Measurements from ENCODE around the gene CDHR2. TPM values are rescaled to one million over a fixed set of nuclear protein-coding genes. Genes with fewer than 3 reads are reported as not detected.
A peak's percentile ranks its signal among the peaks of the same experiment; 100 is the strongest.

The CDHR2 gene
- total RNA-seq, 2 experiments from 2014 or later: 0.19 to 0.35 TPM

DNA sequence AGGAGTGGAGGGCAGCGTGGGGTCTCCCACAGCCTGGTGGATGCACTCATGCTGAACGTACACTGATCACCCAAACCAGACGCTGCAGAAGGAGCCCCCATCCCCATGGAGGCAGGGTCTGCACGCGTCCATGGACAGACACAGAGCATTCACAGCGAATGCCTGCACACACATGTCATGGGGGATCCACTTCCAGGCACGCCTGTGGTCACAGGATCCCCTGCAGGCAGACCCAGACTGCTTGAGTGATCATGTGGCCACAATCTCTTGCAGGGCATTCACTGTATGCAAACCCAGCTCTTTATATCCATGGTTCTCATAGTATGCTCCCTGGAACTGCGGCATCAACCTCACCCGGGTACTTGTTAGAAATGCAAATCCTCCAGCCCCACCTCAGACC lies 75.8 kb downstream of the CDHR2 start:
- no peak for DNase-seq
- Mint-ChIP-seq H3K4me3 (no peak overlapping the region), H3K36me3 (ENCODE audit: low read depth) (no peaks in the 10 kb centered on the region), H3K9me3 (no peaks in the 10 kb centered on the region), H3K27me3 (ENCODE audit: low read depth) (peaks cover 45% of the 10 kb centered on the region), H3K27ac (no peak overlapping the region), H3K4me1 (ENCODE audit: low read depth) (peaks cover 13% of the 10 kb centered on the region)
- CTCF ChIA-PET: interaction anchor here (1.6 kb wide), 1 partner anchor 36 kb away, joined by 5 read pairs; no protein-coding TSS in a partner anchor
- intact Hi-C loops (cut with micrococcal nuclease): no loop called here

DNA sequence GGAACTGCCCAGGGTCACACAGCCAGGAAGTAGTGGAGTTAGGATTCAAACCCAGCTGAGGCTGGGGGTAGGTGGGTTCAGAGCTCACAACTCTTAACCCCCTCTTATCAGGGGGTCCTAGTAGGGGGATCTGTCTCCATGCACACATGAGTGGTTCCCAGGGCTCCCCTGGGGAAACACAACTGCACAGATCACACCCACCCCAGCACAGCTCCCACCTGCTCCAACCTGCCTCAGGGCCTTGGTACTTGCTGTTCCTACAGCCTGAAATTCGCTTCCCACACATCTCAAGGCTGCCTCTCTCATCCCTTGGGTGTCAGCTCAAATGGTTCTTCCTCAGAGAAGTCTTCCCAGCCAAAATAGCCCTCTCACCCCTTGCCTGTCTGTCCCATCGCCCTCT lies 76.4 kb downstream of the CDHR2 start:
- peaks cover 8% of the 10 kb centered on the region for H3K4me1 Mint-ChIP-seq (ENCODE audit: low read depth)
- intact Hi-C loops (cut with micrococcal nuclease): no loop called here
- H3K27ac Mint-ChIP-seq: no peak overlapping the region
- peaks cover 40% of the 10 kb centered on the region for H3K27me3 Mint-ChIP-seq (ENCODE audit: low read depth)
- CTCF ChIA-PET: interaction anchor here (0.6 to 1.6 kb wide), 2 partner anchors 35 to 116 kb away, joined by 3 to 5 read pairs; no protein-coding TSS in a partner anchor
- DNase-seq: no peak
- no peaks in the 10 kb centered on the region for H3K36me3 Mint-ChIP-seq (ENCODE audit: low read depth)
- H3K4me3 Mint-ChIP-seq: no peak overlapping the region
- no peaks in the 10 kb centered on the region for H3K9me3 Mint-ChIP-seq

DNA sequence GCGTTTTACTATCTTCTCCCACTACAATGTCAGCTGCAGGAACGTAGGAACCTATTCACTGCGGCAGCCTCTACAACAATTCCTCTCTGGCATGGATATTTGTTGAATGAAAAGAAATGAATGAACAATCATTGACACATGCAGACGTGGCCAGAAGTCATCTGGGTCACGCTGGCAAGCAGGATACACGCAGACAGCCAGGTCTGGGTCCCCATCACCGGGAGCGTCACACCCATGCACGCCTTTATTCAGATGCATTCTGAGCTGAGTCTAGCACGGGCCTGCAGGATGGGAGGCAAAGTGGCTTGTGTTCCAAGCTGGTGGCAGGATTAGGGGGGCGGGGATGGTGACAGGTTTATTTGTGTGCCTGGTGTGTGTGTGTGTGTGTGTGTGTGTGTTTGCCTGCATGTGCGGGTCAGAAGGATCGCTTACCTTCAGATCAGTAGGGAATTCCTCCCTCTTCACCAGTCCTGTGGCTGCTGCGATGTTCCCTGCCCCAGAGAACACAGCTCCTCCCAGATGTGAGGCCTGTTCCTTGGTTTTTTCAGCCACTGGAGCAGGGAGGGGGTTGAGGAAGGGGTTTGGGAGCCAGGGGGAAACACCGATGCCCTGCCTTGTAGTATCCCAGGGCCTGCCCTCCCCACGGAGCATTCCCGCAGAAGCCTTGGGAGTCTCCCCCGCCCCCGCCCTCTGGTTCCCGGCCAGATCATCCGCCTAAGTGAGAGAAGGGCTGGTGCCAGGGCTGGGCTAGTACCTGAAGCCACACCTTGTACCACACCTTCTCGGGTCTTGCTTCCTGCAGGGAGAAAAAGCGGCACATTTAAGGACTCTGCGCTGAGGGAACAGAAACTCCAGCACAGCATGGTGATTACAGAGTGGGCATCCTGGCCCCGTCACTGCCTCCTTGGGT lies 77.1 kb downstream of the CDHR2 start:
- H3K36me3 Mint-ChIP-seq (ENCODE audit: low read depth): no peaks in the 10 kb centered on the region
- intact Hi-C loops (cut with micrococcal nuclease): no loop called here
- CTCF ChIA-PET: interaction anchor here (0.6 to 1.6 kb wide), 2 partner anchors 34 to 117 kb away, joined by 3 to 5 read pairs; no protein-coding TSS in a partner anchor

DNA sequence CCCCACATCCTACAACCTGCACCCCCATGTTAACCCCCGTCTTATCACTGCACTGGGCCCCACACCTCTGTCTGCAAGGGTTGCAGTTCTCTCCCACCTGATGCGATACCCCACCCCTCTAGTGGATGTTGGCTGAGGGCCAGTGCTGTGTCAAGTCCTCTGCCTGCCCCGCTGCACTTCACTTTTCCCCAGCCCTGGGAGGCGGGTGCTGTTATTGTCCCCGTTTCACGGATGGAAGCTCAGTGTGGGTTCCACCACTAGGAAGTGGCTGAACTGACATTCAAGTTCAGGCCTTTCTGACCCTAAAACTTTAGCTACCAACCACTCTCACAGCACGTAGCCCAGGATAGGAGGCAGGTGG lies 77.7 kb downstream of the CDHR2 start:
- no peak for DNase-seq
- Mint-ChIP-seq H3K27ac (no peak overlapping the region), H3K36me3 (ENCODE audit: low read depth) (no peaks in the 10 kb centered on the region), H3K4me3 (no peak overlapping the region), H3K9me3 (no peaks in the 10 kb centered on the region), H3K27me3 (ENCODE audit: low read depth) (peaks cover 49% of the 10 kb centered on the region), H3K4me1 (ENCODE audit: low read depth) (peaks cover 12% of the 10 kb centered on the region)
- CTCF ChIA-PET: interaction anchor here (0.7 kb wide), 1 partner anchor 96 kb away, joined by 3 read pairs; no protein-coding TSS in a partner anchor
- intact Hi-C loops (cut with micrococcal nuclease): no loop called here

More for the DNA sequence above, 77.1 kb downstream of the CDHR2 start:
- H3K27me3 Mint-ChIP-seq (ENCODE audit: low read depth): peaks cover 45% of the 10 kb centered on the region
- no peaks in the 10 kb centered on the region for H3K9me3 Mint-ChIP-seq
- H3K4me3 Mint-ChIP-seq: no peak overlapping the region
- DNase-seq: no peak
- no peak overlapping the region for H3K27ac Mint-ChIP-seq
- H3K4me1 Mint-ChIP-seq (ENCODE audit: low read depth): peaks cover 12% of the 10 kb centered on the region

DNA sequence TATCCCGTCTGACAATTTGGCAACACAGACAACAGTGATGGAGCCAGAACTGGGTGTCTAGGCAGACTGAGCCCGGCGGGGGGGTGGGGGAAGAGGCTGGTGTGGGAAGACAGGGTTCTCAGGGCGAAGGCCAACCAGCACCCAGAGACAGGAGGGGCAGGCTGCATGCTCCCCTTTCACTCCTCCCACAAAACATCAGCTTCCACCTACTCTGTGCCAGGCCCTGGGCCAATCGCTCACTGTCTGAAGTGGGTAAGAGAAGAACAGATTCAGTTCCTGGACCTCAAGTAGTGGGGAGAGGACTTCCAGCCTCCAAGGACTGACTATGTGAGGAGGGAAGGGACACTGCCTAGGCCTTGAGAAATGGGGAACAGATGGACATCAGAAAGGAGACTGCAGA lies 78.4 kb downstream of the CDHR2 start:
- H3K4me1 Mint-ChIP-seq (ENCODE audit: low read depth): peaks cover 12% of the 10 kb centered on the region
- H3K9me3 Mint-ChIP-seq: no peaks in the 10 kb centered on the region
- no peak overlapping the region for H3K27ac Mint-ChIP-seq
- intact Hi-C loops (cut with micrococcal nuclease): no loop called here
- DNase-seq: no peak
- H3K27me3 Mint-ChIP-seq (ENCODE audit: low read depth): peaks cover 51% of the 10 kb centered on the region
- H3K36me3 Mint-ChIP-seq (ENCODE audit: low read depth): no peaks in the 10 kb centered on the region
- CTCF ChIA-PET: interaction anchor here (0.7 kb wide), 1 partner anchor 97 kb away, joined by 3 read pairs; no protein-coding TSS in a partner anchor
- no peak overlapping the region for H3K4me3 Mint-ChIP-seq

DNA sequence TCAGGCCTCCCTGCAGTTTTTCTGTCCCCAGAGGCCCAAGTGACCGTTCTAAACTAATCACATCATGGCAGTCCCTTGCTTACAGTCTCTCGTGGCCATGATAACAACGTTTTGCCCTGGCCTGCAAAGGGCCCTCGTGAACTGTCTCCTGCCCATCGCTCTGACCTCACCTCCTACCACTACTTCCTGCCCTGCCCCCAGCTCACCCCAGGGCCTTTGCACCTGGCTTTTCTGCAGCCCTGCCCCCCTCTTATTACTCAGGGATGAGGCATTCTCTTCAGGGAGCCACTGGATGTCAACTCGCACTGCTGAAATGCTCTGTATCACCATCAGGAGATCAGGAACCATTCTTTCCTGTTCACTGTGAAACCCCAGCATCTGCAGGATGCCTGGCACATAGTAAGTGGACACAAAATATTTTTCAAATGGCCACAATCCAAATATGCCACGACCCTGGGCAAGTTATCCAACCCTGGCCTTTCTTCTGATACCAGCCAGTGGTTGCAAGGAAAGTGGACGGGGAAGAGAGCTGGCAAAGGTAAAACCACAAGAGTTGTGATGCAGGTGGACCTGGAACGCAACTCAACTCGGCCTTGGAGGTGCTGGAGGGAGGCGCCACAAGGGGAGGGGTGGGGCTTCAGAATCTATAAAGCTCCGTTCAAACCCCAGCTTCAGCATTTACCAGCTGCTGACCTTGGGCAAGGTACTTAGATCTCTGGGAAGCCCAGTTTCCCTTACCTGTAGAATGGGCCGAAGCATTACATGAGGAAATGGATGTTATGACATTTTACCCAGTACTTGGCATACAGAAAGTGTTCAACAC lies 79.5 kb downstream of the CDHR2 start:
- intact Hi-C loops (cut with micrococcal nuclease): no loop called here
- CTCF ChIA-PET: interaction anchor here (1.2 kb wide), 1 partner anchor 59 kb away, joined by 3 read pairs; no protein-coding TSS in a partner anchor
- Mint-ChIP-seq H3K27me3 (ENCODE audit: low read depth) (peaks cover 54% of the 10 kb centered on the region), H3K4me3 (no peak overlapping the region), H3K36me3 (ENCODE audit: low read depth) (no peaks in the 10 kb centered on the region), H3K27ac (no peak overlapping the region), H3K9me3 (no peaks in the 10 kb centered on the region), H3K4me1 (ENCODE audit: low read depth) (peaks cover 12% of the 10 kb centered on the region)
- no peak for DNase-seq

DNA sequence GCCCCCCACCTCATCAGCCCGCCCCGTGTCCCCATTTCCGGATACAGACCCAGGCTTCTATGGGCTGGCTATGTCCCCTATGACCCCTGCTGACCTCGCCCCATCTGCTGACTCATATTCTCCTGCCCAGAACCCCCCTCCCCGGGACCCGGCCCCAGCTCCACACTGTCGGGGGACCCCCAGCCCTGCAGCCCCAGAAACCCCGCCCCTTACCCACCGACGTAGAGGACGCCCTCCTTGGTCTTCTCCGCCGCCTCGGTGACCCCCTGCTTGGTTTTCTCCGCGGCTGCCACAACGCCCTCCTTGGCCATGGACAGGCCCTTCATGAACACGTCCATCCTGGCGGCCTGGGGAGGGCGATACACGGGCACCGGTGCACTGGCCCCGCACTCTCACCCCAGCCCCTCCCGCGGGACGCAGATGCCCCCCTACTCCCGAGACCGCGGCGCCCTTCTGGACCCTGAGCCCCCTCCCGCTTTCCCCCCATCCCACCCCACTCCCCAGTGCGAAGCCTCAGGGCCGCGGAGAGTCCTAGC lies 80.2 kb downstream of the CDHR2 start:
- CTCF ChIA-PET: interaction anchor here (1.2 to 1.7 kb wide), 2 partner anchors 56 to 59 kb away, joined by 3 to 4 read pairs; no protein-coding TSS in a partner anchor
- peaks cover 12% of the 10 kb centered on the region for H3K4me1 Mint-ChIP-seq (ENCODE audit: low read depth)
- no peaks in the 10 kb centered on the region for H3K9me3 Mint-ChIP-seq
- DNase-seq: no peak
- H3K36me3 Mint-ChIP-seq (ENCODE audit: low read depth): no peaks in the 10 kb centered on the region
- H3K4me3 Mint-ChIP-seq: no peak overlapping the region
- intact Hi-C loops (cut with micrococcal nuclease): no loop called here
- no peak overlapping the region for H3K27ac Mint-ChIP-seq
- peaks cover 61% of the 10 kb centered on the region for H3K27me3 Mint-ChIP-seq (ENCODE audit: low read depth)

DNA sequence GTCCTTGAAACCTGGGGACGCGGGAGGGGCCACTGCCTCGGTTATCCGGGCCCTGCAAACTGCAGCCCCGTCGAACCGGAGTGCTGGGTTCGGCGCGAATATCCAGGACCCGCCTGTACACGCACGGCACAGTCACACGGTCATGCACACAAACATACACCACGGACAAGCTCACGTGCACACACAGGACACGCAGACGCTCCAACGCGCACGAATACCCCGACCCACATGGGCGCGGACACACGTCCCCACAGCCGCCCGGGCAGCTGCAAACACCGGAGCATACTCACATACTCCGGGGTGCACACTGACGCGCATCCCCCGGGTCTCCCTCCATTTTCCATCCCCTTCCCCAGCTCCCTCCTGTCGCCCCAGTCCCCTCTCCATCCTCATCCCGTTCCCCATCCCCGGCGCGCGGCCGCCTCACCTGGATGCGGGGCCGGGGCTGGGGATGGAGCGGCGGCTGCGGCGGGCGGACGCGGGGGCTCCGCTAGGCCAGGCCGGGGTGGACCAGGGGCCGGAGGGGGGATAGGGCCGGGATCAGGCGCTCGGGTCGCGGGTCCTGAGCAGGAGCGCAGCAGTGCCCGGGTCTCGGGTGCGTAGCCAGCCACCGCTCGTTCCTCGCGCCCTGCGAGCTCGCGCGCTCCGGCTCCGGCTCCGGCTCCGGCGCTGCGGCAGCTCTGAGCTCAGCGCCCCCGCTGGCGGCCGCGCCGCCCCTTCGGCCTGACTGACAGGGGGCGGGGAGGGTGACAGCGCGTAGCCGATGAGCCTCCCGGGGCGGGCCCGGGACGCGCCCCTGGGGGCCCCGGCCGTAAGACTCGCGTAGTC lies 80.9 kb downstream of the CDHR2 start, which contains the start of the genes EIF4E1B and SNCB:
Gene EIF4E1B, plus strand, starts transcription at position 823 of the 828 bp plus-strand sequence. CDS start 12,113 bp downstream, outside the sequence.
Gene SNCB, minus strand, starts transcription at position 682 of the 828 bp plus-strand sequence. CDS start 880 bp downstream, outside the sequence.
- intact Hi-C loops (cut with micrococcal nuclease): no loop called here
- Mint-ChIP-seq H3K9me3 (no peaks in the 10 kb centered on the region), H3K4me3 (peak within 1 kb of the TSS; percentile 46), H3K4me1 (ENCODE audit: low read depth) (peaks cover 12% of the 10 kb centered on the region), H3K27me3 (ENCODE audit: low read depth) (peaks cover 65% of the 10 kb centered on the region), H3K36me3 (ENCODE audit: low read depth) (no peaks in the 10 kb centered on the region), H3K27ac (no peak within 1 kb of the TSS)
- DNase-seq: peak; percentile 59
- CTCF ChIA-PET: interaction anchor here (0.9 to 2.2 kb wide), 5 partner anchors 31 to 60 kb away, joined by 3 to 14 read pairs (median 4); no protein-coding TSS in a partner anchor

DNA sequence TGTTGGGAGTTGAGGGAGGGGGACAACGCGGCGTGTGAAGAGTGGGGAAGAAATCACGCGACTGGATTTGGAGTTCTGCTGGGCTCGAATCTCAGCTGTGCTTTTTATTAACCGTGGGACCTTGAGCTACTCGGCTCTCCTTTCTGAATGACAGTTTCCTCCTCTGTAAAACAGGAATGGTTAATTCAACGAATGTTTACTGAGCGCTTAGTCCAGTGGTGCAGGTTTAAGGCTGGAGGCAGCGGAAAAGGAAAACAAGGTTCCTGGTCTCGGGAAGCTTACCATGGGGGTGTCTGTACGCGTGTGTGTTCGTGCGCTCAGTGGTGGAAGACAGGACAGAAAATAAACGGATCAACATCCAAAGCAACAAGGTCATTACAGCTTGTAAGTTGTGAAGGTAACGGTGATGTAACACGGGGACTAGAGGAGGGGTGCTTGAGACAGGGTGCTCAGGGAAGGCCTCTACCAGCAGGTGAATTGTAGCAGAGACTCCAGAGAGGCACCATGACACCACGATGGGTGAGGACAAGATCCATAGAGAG lies 81.6 kb downstream of the CDHR2 start:
- intact Hi-C loops (cut with micrococcal nuclease): no loop called here
- CTCF ChIA-PET: interaction anchor here (0.6 to 2.2 kb wide), 5 partner anchors 16 to 57 kb away, joined by 3 to 14 read pairs (median 4); no protein-coding TSS in a partner anchor
- Mint-ChIP-seq H3K27me3 (ENCODE audit: low read depth) (peaks cover 67% of the 10 kb centered on the region), H3K36me3 (ENCODE audit: low read depth) (no peaks in the 10 kb centered on the region), H3K4me3 (peak overlapping the region; percentile 46), H3K27ac (no peak overlapping the region), H3K4me1 (ENCODE audit: low read depth) (peaks cover 12% of the 10 kb centered on the region), H3K9me3 (no peaks in the 10 kb centered on the region)
- no peak for DNase-seq

DNA sequence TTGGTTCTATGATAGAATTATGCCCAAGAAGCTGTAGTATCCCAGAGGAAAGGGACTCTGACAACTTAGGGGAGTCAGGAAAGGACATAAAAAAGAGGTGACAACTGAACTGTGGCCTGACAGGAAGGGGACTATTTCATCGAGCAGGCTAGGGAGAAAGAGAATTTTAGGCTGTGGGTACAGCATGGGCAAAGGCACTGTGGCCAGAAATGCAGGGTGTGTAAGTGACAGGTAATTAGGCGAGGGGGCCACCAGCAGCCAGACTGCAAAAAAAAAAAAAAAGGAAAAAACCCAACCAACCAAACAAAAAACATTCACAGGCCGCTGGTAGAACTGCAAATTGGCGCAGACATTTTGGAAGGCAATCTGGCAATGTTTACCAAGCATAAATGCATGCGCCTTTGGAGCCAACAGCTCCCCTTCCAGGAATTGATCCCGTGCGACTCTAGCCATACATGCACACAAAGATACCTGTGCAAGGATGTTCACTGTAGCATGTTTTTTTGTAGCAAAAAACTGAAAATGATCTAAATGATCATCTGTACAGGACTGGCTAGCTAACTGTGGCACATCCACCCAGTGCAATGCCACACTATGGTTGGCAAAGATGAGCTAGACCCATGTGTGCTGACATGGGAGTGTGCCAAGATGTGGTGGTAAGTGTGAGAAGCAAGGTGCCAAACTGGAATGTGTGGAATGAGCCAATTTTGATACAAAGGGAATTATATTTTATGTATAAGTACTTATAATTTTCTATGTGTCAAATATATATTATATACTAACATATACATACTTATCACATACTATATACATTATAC lies 82.5 kb downstream of the CDHR2 start:
- no peaks in the 10 kb centered on the region for H3K36me3 Mint-ChIP-seq (ENCODE audit: low read depth)
- peaks cover 63% of the 10 kb centered on the region for H3K27me3 Mint-ChIP-seq (ENCODE audit: low read depth)
- no peak overlapping the region for H3K4me3 Mint-ChIP-seq
- DNase-seq: no peak
- H3K4me1 Mint-ChIP-seq (ENCODE audit: low read depth): peaks cover 12% of the 10 kb centered on the region
- intact Hi-C loops (cut with micrococcal nuclease): no loop called here
- CTCF ChIA-PET: interaction anchor here (0.6 to 2.2 kb wide), 4 partner anchors 17 to 58 kb away, joined by 3 to 14 read pairs (median 4); no protein-coding TSS in a partner anchor
- no peaks in the 10 kb centered on the region for H3K9me3 Mint-ChIP-seq
- no peak overlapping the region for H3K27ac Mint-ChIP-seq
